UCSD-AML1 (cell line): ENCODE measurements around the gene SNRPD3.

Experiments used
- DNase-seq: peaks from one replicate; lab custom pipeline; 2025; ENCODE audit not compliant: unreplicated experiment; lab: John Stamatoyannopoulos, UW

Gene SNRPD3

GRCh38 chr22:24566899-24567511 is 11.2 kb downstream of the SNRPD3 start:
- no peak for DNase-seq

- DNase-seq, result no peak
These were observed 11.9 kb downstream of the SNRPD3 start for GRCh38 chr22:24567668-24568067.

GRCh38 chr22:24571266-24571665 is 15.5 kb downstream of the SNRPD3 start:
- no peak for DNase-seq

GRCh38 chr22:24576778-24577177 is 21.0 kb downstream of the SNRPD3 start:
- DNase-seq, result no peak

- DNase-seq, result no peak
These were observed 22.8 kb downstream of the SNRPD3 start for GRCh38 chr22:24578355-24579257.

GRCh38 chr22:24579258-24579601 is 23.4 kb downstream of the SNRPD3 start:
- DNase-seq, result no peak

GRCh38 chr22:24580276-24580675 is 24.5 kb downstream of the SNRPD3 start:
- no peak for DNase-seq

GRCh38 chr22:24582056-24582814 is 26.4 kb downstream of the SNRPD3 start:
- no peak for DNase-seq

- DNase-seq, result no peak
These were observed 27.7 kb downstream of the SNRPD3 start for GRCh38 chr22:24583221-24584165.

- no peak for DNase-seq
These were observed 28.5 kb downstream of the SNRPD3 start for GRCh38 chr22:24584166-24584790.

- DNase-seq, result no peak
These were observed 29.1 kb downstream of the SNRPD3 start for GRCh38 chr22:24584871-24585411.

GRCh38 chr22:24585461-24585860 is 29.7 kb downstream of the SNRPD3 start:
- no peak for DNase-seq

GRCh38 chr22:24585927-24586546 is 30.2 kb downstream of the SNRPD3 start:
- no peak for DNase-seq

GRCh38 chr22:24587251-24587650 is 31.5 kb downstream of the SNRPD3 start:
- no peak for DNase-seq

- DNase-seq, result no peak
These were observed 32.1 kb downstream of the SNRPD3 start for GRCh38 chr22:24587948-24588347.

GRCh38 chr22:24588381-24588756 is 32.6 kb downstream of the SNRPD3 start:
- no peak for DNase-seq

- no peak for DNase-seq
These were observed 33.1 kb downstream of the SNRPD3 start for GRCh38 chr22:24588757-24589481.

GRCh38 chr22:24589518-24590030 is 33.8 kb downstream of the SNRPD3 start:
- no peak for DNase-seq
